HepG2 (cell line): Measurements from ENCODE around the gene MYOM1. TPM values are rescaled to one million over a fixed set of nuclear protein-coding genes. Genes with fewer than 3 reads are reported as not detected.

ENCODE experiments used
- ARID5B ChIP-seq: IDR thresholded peaks from 2 replicates; pipeline ENCODE4 v1.4.0; 2020; ENCODE audit warnings: mild to moderate bottlenecking, missing genetic modification reagents
- ATAD3A ChIP-seq: sonication (generic); formaldehyde crosslinking; IDR thresholded peaks from 2 replicates; pipeline ENCODE4 v1.4.0; 2020; ENCODE audit warnings: missing genetic modification reagents
- ATM ChIP-seq: fragments of 450-650 bp; IDR thresholded peaks from 2 replicates; pipeline ENCODE4 v1.7.1; 2017; ENCODE audit warnings: mild to moderate bottlenecking, borderline replicate concordance
- GLI4 ChIP-seq: sonication (generic); formaldehyde crosslinking; IDR thresholded peaks from 2 replicates; pipeline ENCODE4 v1.5.1; 2020; ENCODE audit warnings: missing genetic modification reagents, mild to moderate bottlenecking, moderate library complexity, borderline replicate concordance
- IKZF5 ChIP-seq: IDR thresholded peaks from 2 replicates; pipeline ENCODE4 v1.6.1; 2018; ENCODE audit warnings: missing genetic modification reagents, mild to moderate bottlenecking, missing compliant biosample characterization
- ISL2 ChIP-seq: sonication (generic); formaldehyde crosslinking; IDR thresholded peaks from 2 replicates; pipeline ENCODE4 v1.5.0; 2020; ENCODE audit warnings: missing genetic modification reagents
- KDM2A ChIP-seq: sonication (generic); formaldehyde crosslinking; IDR thresholded peaks from 2 replicates; pipeline ENCODE4 v1.4.0; 2020; ENCODE audit warnings: low read depth, missing genetic modification reagents, borderline replicate concordance
- LCORL ChIP-seq, 2 experiments: fragments of 450-650 bp in 1 of 2; sonication (generic) in 1 of 2; formaldehyde crosslinking in 1 of 2; IDR thresholded peaks; 2 replicates each; pipeline versions ENCODE4 v1.5.0 to v1.6.1; 2017 to 2020; ENCODE audit warnings: antibody characterized with exemption in 1 of 2, missing genetic modification reagents in 1 of 2
- MAZ ChIP-seq, 2 experiments: sonication (generic) in 1 of 2; formaldehyde crosslinking in 1 of 2; IDR thresholded peaks; 2 replicates each; pipeline versions ENCODE4 v1.5.0 to v1.6.1; 2012 to 2020; ENCODE audit warnings: low read depth in 2 of 2, mild to moderate bottlenecking in 2 of 2, borderline replicate concordance in 1 of 2, improper control_type of control experiment in 1 of 2, low read length in 1 of 2, missing genetic modification reagents in 1 of 2, moderate library complexity in 1 of 2
- MIER3 ChIP-seq: IDR thresholded peaks from 2 replicates; pipeline ENCODE4 v1.6.1; 2016; ENCODE audit warnings: missing compliant biosample characterization, borderline replicate concordance
- NFE2L2 ChIP-seq: fragments of 150-350 bp; IDR thresholded peaks from 2 replicates; pipeline ENCODE4 v1.6.1; 2014; ENCODE audit warnings: low read length
- RNF2 ChIP-seq: fragments of 450-650 bp; conservative IDR thresholded peaks from 2 replicates; pipeline ENCODE4 v1.6.1; 2016; ENCODE audit warnings: low read depth
- SMAD3 ChIP-seq: sonication (generic); formaldehyde crosslinking; IDR thresholded peaks from 2 replicates; pipeline ENCODE4 v1.4.0; 2020; ENCODE audit warnings: missing genetic modification reagents
- SPEN ChIP-seq: sonication (generic); formaldehyde crosslinking; IDR thresholded peaks from 2 replicates; pipeline ENCODE4 v1.5.1; 2020; ENCODE audit warnings: low read depth, mild to moderate bottlenecking, missing genetic modification reagents
- polyA plus RNA-seq, 8 experiments: library from polyadenylated mRNA; depleted of rRNA in 3 of 8; stranded (reverse) in 7 of 8; unstranded in 1 of 8; fragments of >200 nt; fragmentation: Illumina TruSeq in 4 of 8; extraction: Trizol in 4 of 8; gene quantifications; 2 replicates each; pipeline versions ENCODE4 v1.2.1 to v1.2.3, GENCODE V29; 2011 to 2016; ENCODE audit warnings: low read depth in 4 of 8, missing spikeins in 1 of 8, mixed read lengths in 1 of 8; ENCODE audit not compliant: insufficient read depth in 1 of 8
- total RNA-seq, 5 experiments: library from RNA; depleted of rRNA; stranded (reverse); fragments of >200 nt; fragmentation: Illumina TruSeq; extraction: Trizol; gene quantifications; 2 replicates each; pipeline ENCODE4 v1.2.3, GENCODE V29; 2016; ENCODE audit warnings: low read depth in 1 of 5
- TF ChIP-seq, protein P1 (sequence below): sonication (generic); formaldehyde crosslinking; IDR thresholded peaks from 2 replicates; pipeline ENCODE4 v1.4.0; 2020; ENCODE audit warnings: mild to moderate bottlenecking, missing genetic modification reagents
- TF ChIP-seq, protein P2 (sequence below): IDR thresholded peaks from 2 replicates; pipeline ENCODE4 v1.6.1; 2016; ENCODE audit warnings: missing genetic modification reagents, missing compliant biosample characterization
- TF ChIP-seq, protein P3 (sequence below): sonication (generic); formaldehyde crosslinking; IDR thresholded peaks from 2 replicates; pipeline ENCODE4 v1.5.1; 2020; ENCODE audit warnings: missing genetic modification reagents, mild to moderate bottlenecking, borderline replicate concordance

MYOM1 gene
- total and polyA plus RNA-seq, 2 of the 13 experiments (the other 11 are each of a cell fraction or from before 2014, with no cell fraction given) = 0.46 to 0.98 TPM

GRCh38 chr18:3037423-3037915, 182.3 kb downstream of the MYOM1 start (continued):
- TF ChIP-seq, protein P1, sequence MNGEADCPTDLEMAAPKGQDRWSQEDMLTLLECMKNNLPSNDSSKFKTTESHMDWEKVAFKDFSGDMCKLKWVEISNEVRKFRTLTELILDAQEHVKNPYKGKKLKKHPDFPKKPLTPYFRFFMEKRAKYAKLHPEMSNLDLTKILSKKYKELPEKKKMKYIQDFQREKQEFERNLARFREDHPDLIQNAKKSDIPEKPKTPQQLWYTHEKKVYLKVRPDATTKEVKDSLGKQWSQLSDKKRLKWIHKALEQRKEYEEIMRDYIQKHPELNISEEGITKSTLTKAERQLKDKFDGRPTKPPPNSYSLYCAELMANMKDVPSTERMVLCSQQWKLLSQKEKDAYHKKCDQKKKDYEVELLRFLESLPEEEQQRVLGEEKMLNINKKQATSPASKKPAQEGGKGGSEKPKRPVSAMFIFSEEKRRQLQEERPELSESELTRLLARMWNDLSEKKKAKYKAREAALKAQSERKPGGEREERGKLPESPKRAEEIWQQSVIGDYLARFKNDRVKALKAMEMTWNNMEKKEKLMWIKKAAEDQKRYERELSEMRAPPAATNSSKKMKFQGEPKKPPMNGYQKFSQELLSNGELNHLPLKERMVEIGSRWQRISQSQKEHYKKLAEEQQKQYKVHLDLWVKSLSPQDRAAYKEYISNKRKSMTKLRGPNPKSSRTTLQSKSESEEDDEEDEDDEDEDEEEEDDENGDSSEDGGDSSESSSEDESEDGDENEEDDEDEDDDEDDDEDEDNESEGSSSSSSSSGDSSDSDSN (CRISPR knock-in tag) = 0 out of 2 replicates have a peak, but pooled peaks have one; percentile 30
- TF ChIP-seq RNF2 = no peak
- no peak for TF ChIP-seq KDM2A (CRISPR knock-in tag)
- TF ChIP-seq, protein P2, sequence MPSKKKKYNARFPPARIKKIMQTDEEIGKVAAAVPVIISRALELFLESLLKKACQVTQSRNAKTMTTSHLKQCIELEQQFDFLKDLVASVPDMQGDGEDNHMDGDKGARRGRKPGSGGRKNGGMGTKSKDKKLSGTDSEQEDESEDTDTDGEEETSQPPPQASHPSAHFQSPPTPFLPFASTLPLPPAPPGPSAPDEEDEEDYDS (CRISPR knock-in tag) = peak; percentile 89
- peak; percentile 95 for TF ChIP-seq MIER3 (CRISPR knock-in tag)
- TF ChIP-seq ISL2 (CRISPR knock-in tag) = peak; percentile 83
- TF ChIP-seq SPEN (CRISPR knock-in tag) = 0 out of 2 replicates have a peak, but pooled peaks have one; percentile 38
- TF ChIP-seq MAZ (IDR thresholded peaks at IDR 0.05; ENCODE audit: borderline replicate concordance, low read depth, low read length) = no peak; the same call in 1 of the 2 replicates
- TF ChIP-seq MAZ (CRISPR knock-in tag; IDR thresholded peaks at IDR 0.05; ENCODE audit: low read depth) = peak; percentile 23; the same call in 1 of the 2 replicates
- TF ChIP-seq NFE2L2 = peak; percentile 80
- TF ChIP-seq, protein P3, sequence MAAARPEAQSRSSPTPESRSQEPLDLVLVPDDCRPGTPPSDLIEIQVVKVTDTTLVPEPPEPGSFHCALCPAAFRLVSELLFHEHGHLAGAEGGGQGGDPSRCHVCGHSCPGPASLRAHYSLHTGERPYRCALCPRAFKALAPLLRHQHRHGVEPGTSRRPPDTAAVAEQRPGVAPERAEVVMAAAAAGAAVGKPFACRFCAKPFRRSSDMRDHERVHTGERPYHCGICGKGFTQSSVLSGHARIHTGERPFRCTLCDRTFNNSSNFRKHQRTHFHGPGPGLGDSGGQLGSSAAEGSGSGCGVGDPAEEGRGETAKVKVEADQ = 0 out of 2 replicates have a peak, but pooled peaks have one; percentile 23
- no peak for TF ChIP-seq ATAD3A (CRISPR knock-in tag)
- TF ChIP-seq GLI4 (CRISPR knock-in tag) = no peak
- TF ChIP-seq LCORL (IDR thresholded peaks at IDR 0.05) = no peak
- TF ChIP-seq LCORL (CRISPR knock-in tag; IDR thresholded peaks at IDR 0.05) = peak; percentile 96
- peak; percentile 96 for TF ChIP-seq IKZF5
- peak; percentile 97 for TF ChIP-seq ARID5B
- TF ChIP-seq SMAD3 = peak; percentile 86; the same call in 1 of the 2 replicates
- TF ChIP-seq ATM = no peak
